HG03442 (cell line): ENCODE measurements around the gene FOXA1.

Experiments
- ATAC-seq: cut with Tn5 transposase; IDR thresholded peaks from one replicate; pipeline ENCODE4 v1.9.1; 2021; ENCODE audit warnings: mild to moderate bottlenecking, moderate library complexity; ENCODE audit not compliant: unreplicated experiment

Gene FOXA1

DNA sequence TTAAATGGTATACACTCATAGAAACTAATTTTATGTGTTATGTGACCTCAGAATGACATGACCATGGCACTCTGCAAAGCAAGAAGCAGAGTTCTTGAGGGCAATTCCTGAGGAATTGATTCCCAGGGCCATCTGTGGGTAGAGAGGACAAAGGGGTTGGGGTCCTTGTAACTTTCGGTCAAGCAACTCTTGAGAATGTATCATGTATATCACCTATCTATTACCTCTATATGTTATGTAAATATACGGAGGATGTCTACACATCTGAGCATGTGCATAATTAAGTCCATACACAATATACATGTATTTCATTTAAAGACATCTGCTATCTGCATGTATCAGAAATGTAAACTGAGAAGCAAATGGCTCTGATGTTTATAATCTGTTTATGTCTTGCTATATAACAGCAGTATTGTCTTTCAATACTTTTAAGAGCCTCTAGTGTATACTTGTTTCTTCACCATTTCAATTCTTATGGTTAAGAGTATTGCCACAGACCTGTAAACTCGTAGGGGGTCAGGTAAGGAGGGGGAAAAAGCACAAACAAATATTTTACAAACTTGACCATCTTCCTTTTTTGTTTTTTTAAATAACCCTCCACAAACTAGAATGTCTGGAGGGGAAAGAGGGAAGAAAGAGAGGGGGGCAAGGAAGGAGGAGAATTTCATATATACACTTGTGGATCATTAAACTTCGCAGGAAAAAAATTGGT lies 4.5 kb downstream of the FOXA1 start:
- no peak for ATAC-seq

DNA sequence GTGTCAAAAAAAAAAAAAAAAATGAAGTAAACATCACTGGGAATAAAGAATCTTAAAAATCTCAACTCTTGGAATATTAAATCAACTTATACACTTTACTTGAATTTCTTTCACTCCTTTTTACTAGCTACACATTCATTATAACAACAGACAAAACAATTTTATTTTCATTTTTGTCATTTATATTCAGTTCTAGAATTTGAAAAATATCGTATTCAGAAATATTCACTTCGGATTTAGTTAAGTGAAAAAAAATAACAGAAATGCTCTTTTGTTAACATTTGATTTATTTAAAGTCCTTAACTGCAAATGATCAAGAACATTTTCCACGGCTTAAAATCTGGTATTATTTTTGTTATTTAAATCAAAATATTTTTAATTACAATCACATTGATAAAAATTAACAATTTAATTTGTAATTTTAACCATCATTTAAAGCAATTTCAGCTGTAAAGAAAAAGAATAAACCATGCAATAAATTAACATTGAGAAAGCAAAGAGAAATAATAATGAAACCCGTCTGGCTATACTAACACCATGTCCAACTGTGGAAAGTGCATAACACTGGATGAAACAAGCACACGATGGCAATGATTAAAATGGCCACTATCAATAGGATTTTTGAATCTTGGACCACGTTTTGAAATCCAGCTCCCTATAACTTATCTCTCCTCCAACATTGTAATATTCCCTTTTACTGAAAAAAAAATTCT lies 5.2 kb downstream of the FOXA1 start:
- no peak for ATAC-seq

DNA sequence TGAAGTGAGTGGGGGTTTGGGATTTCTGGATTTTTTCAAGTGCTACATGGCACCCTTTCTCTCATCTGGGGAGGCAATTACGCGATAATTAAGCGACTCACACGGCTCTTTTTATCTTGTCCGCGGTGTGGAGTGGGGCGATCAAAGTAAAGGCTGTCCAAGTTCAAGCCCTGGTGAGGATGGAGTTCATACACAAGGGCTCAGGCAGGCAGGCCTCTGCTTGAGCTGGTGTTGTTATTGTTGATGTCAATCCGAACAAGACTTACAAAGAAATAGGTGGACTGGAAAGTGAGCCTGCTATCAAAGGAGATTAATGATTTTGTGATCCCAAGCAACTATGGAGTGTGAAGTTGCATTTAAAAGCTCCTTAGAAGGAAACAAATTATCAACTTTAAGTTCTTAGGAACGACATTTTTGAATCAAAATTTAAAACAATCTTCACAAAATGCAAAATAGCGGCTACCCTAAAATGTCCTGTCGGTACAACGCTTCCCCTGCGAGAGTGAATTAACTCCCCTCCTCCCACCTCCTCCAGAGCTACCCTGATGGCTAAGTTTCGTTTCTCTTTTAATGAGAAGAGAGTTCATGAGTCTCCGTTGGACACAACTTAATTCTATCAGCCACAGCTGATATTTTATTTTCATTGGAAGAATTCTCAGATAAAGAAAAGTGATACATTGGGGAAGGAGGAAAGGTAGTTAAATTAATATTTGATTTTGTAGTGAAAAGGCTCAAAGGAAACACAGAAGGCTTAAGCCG lies 5.9 kb downstream of the FOXA1 start:
- no peak for ATAC-seq

DNA sequence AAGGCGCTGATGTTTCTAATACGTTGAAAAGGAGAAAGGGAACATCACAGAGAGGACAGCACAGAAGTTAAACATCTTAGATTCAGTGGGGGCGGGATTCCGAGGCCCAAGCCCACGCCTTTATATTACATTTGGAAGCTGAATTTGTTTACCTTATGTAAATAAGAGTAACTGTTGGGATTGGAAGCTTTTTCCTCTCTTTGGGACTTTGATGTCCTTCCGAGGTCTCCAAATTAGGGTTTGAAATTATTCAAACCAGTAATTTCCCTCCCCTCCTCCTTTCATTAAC lies 6.4 kb downstream of the FOXA1 start:
- ATAC-seq = no peak

DNA sequence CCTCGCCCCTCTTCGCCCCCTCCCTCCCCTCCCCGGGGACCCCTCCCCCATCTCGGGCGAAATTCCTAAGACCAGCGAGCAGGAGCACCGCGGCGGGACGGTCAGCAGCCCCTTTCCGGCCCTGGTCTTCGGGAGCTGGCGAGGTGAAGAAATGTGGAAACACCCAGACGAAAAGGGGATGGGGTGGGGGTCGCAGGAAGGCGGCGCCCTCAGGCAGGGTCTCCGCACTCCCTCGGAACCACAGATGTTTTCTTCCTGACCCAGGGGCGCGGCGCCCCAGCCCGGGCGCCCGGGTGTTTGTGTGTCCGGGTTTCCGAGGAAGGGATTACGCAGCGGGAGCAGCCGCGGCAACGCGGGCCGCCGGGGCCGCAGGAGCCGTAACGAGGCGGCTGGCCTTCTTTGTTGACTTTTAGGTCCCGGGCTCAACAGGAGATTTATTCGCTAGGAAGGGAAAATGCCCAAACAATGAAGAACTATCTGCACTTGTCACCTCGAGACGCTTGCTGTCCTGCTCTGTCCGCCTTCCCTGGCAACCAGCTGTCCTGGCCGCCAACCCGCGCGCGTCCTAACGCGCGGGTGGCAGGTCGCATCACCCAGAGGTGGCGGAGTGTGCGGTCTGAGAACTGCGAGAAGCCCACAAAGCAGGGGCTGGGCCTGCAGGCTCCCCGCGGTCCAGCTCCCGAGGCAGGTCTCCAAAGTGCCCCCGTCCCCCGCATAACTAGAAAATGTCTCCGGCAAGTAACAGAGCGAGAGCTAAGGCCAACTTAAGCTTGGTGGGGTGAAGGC lies 7.0 kb downstream of the FOXA1 start:
- ATAC-seq = no peak

DNA sequence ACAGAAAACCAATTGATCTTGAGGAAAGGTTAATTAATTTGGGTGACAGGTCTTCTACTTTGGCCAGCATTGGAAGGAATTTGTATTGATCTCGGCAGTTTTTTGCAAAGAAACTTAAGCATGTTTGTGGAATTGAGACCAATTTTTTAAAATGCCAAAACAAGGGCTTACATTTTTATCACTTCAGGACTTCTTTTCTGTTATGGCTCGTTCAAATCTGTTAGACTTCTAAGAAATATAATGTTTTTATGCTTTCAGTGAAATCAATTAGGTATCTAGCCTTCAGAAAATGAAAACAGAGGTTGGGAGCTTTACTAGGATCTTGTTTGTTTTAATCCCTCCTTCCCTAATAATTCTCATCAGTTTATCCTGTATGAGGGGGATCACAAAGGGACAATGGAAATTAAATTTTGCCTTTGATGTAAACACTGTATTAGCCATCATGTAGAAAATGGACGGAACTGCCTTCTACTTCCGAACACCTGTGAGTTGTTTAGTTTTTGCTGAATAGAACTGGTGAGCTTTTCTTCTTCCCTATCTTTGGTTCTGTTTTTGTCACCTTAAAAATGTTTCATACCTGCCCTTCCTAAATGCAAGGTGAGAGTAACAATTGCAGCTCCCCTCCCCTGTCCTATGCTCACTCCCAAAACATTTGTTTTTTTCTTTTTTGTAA lies 7.8 kb downstream of the FOXA1 start:
- ATAC-seq = no peak

DNA sequence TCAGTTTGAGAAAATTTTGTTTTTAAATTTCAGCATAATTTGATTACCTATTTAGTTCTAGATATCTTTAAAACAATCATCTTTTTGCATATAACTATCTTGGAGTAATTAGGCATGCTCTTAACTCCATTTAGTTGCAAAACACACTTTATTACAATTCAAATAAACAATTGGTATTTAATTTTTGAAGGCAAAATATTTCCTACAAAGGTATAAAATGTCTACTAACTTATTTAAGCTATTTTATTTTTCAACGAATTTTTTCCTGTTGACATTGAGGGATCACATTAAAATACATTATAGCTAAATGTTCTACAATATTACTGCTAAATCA lies 8.3 kb downstream of the FOXA1 start:
- ATAC-seq = no peak

DNA sequence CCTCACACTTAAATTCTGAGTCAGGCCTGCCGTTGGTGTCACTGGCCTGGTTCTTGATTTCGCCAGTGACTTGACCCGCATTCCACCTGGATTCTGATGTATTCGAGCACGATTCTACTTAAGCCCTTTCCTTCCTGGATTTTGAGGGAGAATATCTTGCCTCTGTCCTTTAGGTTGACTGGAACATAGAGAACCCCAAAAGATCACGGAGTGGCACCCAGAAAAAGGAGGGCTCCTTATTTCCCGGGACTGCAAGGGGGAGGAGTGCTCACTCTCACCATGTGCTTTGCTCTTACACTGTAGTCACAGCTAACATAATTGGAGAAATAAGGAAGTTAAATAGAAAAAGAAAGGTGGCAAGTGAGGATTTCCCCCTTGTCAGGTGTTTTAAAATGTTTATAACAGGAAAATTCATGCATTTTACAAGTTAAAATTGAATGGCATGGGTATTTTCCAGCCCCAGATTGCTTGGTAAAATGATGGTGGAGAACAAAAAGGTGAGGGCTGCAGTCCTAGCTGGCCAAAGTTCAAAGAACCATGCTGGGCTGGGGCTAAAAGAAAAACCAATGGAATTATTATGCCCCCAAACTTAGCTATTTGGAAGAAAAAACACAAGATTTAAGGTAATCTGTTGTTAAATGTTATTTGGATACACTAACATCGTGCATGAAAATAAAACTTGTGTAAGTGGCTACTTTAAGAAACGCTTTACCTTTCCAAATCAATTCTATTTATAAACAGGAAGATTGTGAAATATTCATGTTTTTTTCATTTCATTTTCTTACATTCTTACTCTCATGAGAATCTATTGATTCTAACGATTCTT lies 8.9 kb downstream of the FOXA1 start:
- ATAC-seq = no peak

DNA sequence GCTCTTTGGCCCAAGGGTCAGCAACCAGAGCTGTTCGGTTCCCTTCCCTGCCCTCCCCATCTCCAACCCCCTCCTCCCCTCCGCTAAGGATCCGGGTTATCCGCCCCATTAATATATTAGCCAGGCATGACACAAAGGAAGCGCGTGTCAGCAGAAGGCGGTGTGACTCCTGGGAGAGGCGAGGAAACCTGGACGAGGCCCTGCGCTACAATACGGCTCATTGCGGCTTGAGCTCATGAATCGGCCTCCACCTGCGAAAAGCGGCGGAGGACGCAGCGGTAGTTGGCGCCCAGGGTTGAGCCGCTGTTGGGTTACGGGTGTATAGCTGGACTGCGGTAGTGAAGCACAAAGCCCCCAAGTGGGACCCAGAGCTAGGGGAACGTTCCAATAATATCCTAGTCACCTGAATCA lies 9.9 kb downstream of the FOXA1 start:
- ATAC-seq = no peak

DNA sequence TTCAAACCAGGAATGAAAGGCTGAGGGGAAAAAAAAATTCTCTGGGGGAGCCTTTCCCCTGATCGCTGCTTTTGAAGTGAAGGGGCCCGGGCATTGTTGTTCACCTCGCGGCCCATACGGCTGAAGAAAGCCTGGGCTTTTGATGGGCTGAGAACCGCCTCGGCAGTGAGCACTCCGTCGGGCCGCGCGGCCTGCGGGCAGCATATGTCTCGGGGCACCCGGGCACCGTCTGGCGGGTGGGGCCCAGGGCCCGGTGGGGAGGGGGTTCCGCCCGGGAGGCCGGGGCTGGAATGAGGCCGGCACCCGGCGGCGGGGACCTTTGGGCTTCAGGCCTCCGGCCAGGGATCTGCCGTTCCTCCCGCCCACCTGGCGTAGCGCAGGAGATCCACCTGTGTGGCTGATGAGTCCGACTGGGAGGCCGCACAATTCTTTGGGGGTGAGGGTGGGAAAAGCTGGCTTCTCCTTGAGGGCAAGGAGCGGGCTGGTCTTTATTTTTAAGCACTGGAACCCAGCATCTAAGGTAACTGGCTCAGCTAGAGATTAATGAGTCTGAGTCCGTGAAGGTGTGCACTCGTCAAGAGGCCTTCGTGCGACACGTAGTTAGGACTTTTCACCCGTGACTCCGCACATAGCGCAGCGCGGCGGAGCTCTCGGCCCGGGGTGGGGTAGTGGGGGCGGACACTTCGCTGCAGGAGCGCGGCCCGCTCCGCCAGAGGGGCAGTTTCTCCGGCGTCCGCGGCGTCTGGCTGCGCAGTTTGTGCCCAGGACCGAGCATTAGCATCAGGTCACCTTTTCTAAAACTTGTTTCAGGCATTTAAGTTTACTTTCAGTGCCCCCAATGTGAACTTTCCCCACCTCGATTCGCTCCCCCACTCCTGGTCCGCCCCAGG lies 10.6 kb downstream of the FOXA1 start:
- no peak for ATAC-seq

DNA sequence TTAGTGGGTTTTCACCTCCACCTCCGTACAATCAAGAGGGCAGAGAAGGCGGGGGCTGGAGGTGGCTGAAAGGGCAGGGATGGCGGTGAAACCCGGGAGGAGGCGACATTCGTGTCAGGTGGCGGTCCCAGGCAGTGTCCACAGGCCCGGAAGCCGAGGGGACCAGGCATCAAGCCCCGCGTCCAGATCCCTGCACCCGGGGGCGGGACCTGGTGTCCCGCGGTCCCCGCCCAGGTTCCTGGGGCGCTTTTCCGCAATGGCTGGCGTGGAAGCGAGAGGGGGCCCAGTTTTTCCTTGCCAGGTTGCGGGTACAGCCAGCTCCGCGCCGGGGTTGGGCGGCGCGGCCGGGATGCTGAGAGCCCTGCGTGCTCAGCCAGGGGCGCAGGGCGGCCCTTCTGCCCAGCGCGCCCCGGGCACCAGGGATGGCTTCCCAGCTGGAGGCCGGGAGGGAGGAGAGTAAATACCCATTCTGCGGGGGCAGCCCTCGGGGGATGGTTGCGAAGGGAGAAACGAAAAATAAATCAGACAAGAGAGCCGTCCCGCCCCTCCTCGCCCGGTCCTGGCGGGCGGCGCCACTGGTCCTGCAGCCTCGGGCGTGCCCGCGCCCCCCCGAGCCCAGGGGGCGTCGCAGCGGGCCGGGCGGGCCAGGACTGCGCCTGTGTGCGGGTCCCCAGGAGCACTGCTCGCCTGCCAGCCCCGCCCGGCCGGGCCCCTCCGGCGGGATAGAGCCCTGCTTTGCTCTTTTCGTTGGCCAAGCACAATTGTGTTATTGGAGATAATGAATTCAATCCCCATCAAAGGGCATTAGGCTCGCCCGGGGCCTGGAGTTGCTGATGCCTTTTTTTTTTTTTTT lies 11.5 kb downstream of the FOXA1 start:
- ATAC-seq = no peak

DNA sequence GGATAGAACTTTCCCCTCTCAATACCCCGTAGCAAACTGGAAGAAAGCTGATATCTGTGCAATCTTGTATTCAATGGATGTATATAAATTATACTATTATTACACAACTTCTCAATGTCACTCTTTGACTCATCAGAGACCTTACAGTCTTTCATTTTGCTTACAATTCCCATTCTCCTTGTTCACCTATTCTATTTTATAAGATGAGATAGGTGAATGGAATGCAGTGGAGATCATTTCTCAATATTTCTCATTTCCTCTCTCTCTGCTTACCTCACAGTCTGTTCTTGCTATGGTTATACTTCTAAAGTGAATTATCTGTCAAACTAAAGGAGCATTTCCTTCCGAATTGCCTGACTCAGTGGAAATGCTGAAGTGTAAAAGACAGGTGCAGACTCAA lies 14.9 kb downstream of the FOXA1 start:
- no peak for ATAC-seq

DNA sequence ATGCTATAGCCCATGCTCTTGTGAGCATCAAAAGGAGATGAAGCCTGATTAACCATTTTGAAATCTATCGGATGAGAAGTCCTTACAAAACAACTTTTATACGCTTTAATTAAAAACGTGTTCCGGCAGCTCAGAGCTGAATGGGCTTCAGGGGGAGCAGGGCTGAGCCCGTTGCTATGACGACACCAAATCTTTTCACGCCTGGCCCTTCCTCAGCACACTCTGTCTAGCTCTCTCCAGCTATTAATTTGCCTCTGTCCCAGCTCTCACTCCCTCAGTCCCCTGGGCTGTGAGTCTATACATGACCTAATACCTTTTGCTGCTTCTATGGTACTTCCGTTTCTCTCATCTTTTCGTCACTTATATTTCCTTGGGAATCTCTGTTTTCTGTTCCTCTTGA lies 15.8 kb downstream of the FOXA1 start:
- ATAC-seq = no peak

DNA sequence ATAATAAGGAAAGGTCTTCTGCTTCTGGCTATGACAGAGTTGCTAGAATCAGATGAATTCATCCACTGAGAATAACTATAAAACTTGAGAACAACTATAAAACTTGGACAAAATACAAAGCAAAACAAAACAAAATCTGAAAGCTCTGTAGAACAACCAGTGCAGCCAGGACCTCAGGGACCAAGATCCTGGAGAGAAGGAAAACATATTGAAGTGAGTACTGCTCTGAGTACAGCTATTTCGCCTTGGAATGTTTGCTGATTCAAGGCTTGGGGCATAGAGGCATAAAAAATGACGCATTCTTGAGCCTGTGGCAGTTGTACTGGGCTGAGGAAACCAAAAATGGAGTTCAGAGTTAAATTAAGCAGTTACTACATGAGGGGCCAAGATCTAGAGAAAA lies 21.7 kb downstream of the FOXA1 start:
- no peak for ATAC-seq

DNA sequence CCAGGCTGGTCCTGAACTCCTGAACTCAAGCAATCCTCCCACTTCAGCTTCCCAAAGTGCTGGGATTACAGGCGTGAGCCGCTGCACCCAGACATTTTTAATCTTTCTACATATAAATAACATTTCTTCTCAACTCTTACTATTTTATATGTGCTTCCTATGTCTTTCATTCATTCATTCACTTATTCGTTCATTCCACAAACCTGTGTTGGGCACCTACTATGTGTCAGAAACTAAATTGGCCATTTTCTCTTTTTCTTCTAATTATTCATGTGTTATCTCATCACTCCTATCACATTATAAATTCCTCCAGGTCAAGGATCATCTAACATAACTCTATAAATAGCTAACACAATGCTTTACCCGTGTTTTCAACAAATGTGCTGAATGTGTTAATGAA lies 23.7 kb downstream of the FOXA1 start:
- no peak for ATAC-seq

DNA sequence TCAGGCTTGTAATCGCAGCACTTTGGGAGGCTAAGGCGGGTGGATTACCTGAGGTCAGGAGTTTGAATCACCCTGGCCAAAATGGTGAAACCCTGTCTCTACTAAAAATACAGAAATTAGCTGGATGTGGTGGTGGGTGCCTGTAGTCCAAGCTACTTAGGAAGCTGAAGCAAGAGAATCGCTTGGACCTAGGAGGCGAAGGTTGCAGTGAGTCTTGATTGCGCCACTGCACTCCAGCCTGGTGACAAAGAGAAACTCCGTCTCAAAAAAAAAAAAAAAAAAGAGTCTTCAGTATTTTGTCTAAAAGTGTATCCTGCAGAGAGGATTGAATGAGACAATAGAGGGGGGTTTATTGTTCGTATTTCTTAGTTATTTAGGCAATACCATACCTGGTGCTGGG lies 25.3 kb downstream of the FOXA1 start:
- no peak for ATAC-seq

DNA sequence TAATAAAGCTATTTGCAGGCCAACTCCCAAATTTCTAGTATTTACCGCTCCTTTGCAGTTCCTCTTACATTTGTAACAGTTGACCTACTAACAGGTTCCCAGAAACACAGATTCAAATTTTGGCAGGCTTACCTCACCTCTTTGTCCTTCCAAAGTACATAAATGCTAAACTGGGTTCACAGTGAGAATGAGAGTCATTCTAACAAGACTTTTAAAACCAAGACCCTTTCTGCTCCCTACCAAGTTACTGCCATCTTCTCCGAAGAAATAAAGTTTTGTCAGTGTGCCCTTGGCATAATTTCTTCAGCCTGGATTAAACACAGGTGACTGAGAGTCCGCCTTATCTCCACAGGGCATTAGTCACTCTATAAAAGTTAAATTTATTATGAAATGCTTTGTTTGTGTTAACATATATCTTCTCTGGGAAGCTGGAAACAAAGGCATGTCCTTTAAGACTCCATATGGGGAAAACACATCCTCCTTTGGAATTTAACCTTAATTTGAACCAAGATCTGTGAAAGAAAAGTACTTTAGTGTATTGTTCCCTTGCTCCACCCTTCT lies 28.2 kb downstream of the FOXA1 start:
- no peak for ATAC-seq

DNA sequence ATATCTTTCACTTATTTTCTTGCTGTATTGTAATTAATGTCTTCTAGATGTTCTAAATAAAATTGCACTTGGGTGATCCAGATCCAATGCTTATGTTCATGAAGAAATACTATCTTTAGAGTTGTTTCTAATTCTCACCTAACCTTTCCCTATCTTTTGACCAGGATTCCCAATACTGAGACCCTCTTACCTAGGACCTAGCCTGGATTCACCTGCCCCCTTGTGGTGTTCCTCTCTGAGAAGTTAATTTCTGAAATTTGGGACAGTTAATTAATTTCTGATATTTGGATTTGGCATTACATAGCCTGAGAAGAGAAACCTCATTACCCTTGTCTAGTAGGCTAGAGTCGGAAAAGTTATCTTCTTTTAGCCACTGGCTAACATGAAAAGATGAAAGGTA lies 29.5 kb downstream of the FOXA1 start:
- ATAC-seq = no peak
